Mucosa of descending colon (tissue), 3 donors: ENCODE data around the gene CDH6. TPM values are rescaled to one million over a fixed set of nuclear protein-coding genes. Genes with fewer than 3 reads are reported as not detected.

Source experiments
- ATAC-seq: fragments of 200-7000 bp; cut with Tn5 transposase; one replicate; pipeline ENCODE4 v1.9.1; 2020; ENCODE audit warnings: mild to moderate bottlenecking, moderate library complexity
- DNase-seq, 3 donors: peaks; one replicate each; pipeline ENCODE4 v3.0.0-alpha.2; 2020
- H3K36me3 ChIP-seq: fragments of 200-600 bp; one replicate; pipeline ENCODE4 v1.8.0; 2021; ENCODE audit warnings: low read depth, mild to moderate bottlenecking
- H3K4me1 ChIP-seq: fragments of 200-600 bp; one replicate; pipeline ENCODE4 v1.8.0; 2021; ENCODE audit warnings: low read depth, mild to moderate bottlenecking
- H3K4me3 ChIP-seq: fragments of 200-600 bp; one replicate; pipeline ENCODE4 v1.8.0; 2021; ENCODE audit warnings: mild to moderate bottlenecking
- H3K9me3 ChIP-seq: fragments of 200-600 bp; one replicate; pipeline ENCODE4 v1.8.0; 2021; ENCODE audit warnings: mild to moderate bottlenecking
- CTCF ChIP-seq: fragments of 200-600 bp; IDR thresholded peaks from one replicate; pipeline ENCODE4 v1.8.0; 2022; ENCODE audit warnings: antibody characterized with exemption, mild to moderate bottlenecking
- intact Hi-C, 2 donors: fragments of 100-400 bp; cut with DNase I in 1 of 2; cut with micrococcal nuclease in 1 of 2; formaldehyde crosslinking; loops; one replicate each; pipeline versions ENCODE4 v1.11.0 to v1.11.1; 2022; cut with DNase I, micrococcal nuclease
- total RNA-seq, 3 donors: library from RNA; stranded (reverse); fragmentation: NEBNext Ultra II Directional in 2 of 3; extraction: Animal tissue kit (Norgen Biotek cat#: 25700) in 2 of 3; gene quantifications; one replicate each; pipeline versions ENCODE4 v1.2.1 to v1.2.4, GENCODE V29; 2021 to 2023
- donor health status: DM: no; HTN: no; CAD: no; lungs with moderate emphysema.
- donor health status: DM: no; HTN: no; CAD: no.
- donor health status: DM: no; HTN: yes; CAD: no.

The CDH6 gene
- total RNA-seq, 3 donors from 2014 or later = 0.81 to 3.2 (median 1.2) TPM

DNA sequence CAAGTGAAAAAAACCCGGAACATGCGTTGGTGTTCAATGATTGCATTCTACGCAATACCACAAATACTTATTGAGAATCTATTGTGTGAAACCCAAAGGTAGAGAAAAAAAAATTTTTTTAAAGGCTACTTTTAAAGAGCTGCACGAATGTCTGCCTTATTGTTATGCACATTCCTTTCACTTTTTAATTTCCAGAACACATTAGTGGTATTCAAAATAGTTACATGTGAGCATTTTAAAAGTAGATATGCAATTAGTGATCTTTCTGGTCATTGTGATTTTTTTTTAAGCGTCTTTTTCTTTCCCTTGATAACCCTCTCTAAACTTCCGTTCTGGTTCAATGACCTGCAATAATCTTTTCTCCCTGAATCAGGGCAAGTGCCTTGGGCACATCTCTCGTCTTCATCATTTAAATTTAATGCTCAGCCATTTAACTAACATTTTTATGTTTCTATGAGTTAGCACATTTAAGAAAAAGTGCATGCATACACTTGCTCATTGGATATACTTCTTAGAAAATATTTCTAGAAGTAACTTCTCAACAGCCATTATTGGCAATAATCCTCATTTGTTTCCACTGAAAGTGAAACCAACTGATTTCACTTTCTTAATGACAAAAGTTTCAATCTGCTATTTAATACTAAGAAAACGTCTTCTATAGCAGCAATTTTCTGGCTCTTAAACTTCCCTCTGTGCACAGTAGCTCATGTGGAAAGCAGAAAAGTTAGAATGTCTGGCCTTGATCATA lies 80.3 kb downstream of the CDH6 start:
- H3K9me3 ChIP-seq = no peaks in the 10 kb centered on the region
- no peaks in the 10 kb centered on the region for H3K4me1 ChIP-seq
- intact Hi-C loops = no loop called here
- no peaks in the 10 kb centered on the region for H3K36me3 ChIP-seq
- no peak overlapping the region for H3K4me3 ChIP-seq
- no peak for TF ChIP-seq CTCF
- ATAC-seq (no peak), DNase-seq (no peak)

DNA sequence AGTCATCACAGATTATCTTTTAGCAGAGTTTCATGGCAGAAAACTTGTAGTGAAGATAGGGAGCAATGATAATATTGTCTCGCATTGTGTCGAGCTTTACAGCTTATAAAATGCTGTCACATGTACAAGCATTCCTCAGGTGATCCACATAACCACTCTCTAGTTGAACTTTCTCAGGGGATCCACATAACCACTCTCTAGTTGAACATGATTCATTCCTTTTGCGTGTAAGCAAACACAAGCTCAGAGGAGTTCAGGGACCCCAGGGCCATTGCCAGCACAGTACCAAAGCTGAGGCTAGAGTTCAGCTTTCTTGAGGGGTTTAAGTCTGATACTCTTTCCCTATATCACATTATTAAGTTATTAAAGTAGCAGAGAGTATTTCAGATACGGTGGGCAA lies 86.7 kb downstream of the CDH6 start:
- intact Hi-C loops = no loop called here
- ATAC-seq (no peak), DNase-seq (no peak)
- no peaks in the 10 kb centered on the region for H3K9me3 ChIP-seq
- no peaks in the 10 kb centered on the region for H3K4me1 ChIP-seq
- no peak overlapping the region for H3K4me3 ChIP-seq
- H3K36me3 ChIP-seq = no peaks in the 10 kb centered on the region
- no peak for TF ChIP-seq CTCF

GRCh38 chr5:31283326-31283725 lies 89.8 kb downstream of the CDH6 start:
- no peaks in the 10 kb centered on the region for H3K36me3 ChIP-seq
- DNase-seq (no peak), ATAC-seq (no peak)
- intact Hi-C loops = no loop called here
- TF ChIP-seq CTCF = no peak
- H3K4me1 ChIP-seq = no peaks in the 10 kb centered on the region
- no peaks in the 10 kb centered on the region for H3K9me3 ChIP-seq
- no peak overlapping the region for H3K4me3 ChIP-seq

GRCh38 chr5:31285025-31285424 lies 91.5 kb downstream of the CDH6 start:
- DNase-seq (no peak), ATAC-seq (no peak)
- Histone ChIP-seq H3K4me1 (no peaks in the 10 kb centered on the region), H3K4me3 (no peak overlapping the region), H3K9me3 (no peaks in the 10 kb centered on the region), H3K36me3 (no peaks in the 10 kb centered on the region)
- intact Hi-C loops = no loop called here
- no peak for TF ChIP-seq CTCF

GRCh38 chr5:31287985-31288384 lies 94.5 kb downstream of the CDH6 start:
- Histone ChIP-seq H3K36me3 (no peaks in the 10 kb centered on the region), H3K9me3 (no peaks in the 10 kb centered on the region), H3K4me1 (no peaks in the 10 kb centered on the region), H3K4me3 (no peak overlapping the region)
- no peak for DNase-seq
- no peak for TF ChIP-seq CTCF
- ATAC-seq = no peak
- intact Hi-C loops = no loop called here

DNA sequence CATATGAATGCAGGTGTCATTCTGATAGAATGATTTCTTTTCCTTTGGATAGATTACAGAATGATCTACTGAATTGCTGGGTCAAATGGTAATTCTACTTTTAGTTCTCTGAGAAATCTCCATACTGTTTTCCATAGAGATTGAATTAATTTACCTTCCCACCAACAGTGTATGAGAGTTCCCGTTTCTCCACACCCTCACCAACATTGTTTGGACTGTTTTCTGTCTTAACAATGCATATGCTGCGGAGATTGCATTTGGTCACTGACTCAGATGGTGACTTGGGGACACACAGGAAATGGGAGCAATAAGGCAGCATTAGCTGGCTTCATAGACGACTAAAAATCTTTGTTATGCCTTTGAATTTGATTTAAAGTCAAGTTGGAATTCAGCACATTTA lies 95.9 kb downstream of the CDH6 start:
- TF ChIP-seq CTCF = no peak
- Histone ChIP-seq H3K4me1 (no peaks in the 10 kb centered on the region), H3K36me3 (no peaks in the 10 kb centered on the region), H3K9me3 (no peaks in the 10 kb centered on the region), H3K4me3 (no peak overlapping the region)
- intact Hi-C loops = no loop called here
- DNase-seq (no peak), ATAC-seq (no peak)
